HCT116 (cell line): Measurements from ENCODE around the gene LHX5. TPM values are rescaled to one million over a fixed set of nuclear protein-coding genes. Genes with fewer than 3 reads are reported as not detected.

Experiments
- ATAC-seq: fragments of 200-7000 bp; cut with Tn5 transposase; 2 replicates; pipeline ENCODE4 v1.9.1; 2020; ENCODE audit warnings: mild to moderate bottlenecking, moderate library complexity
- BruUV-seq: library from RNA; stranded (reverse); fragments of 400-500 nt; replicated peaks from 2 replicates; lab custom pipeline; 2021; lab: Mats Ljungman, UMichigan
- CTCF ChIA-PET: fragments of 300-600 bp; sonication (Branson Sonifier 250); formaldehyde crosslinking; loops from one replicate; lab custom pipeline; 2021; ENCODE audit warnings: antibody characterized with exemption; lab: Charles Lee
- POLR2A ChIA-PET: fragments of 300-600, 350-600 bp; sonication (Branson Sonifier 250); formaldehyde crosslinking; loops from one replicate; lab custom pipeline; 2021; ENCODE audit warnings: antibody characterized with exemption; lab: Charles Lee
- RAD21 ChIA-PET, 2 experiments: fragments of 300-600 bp; sonication (Branson Sonifier 250); formaldehyde crosslinking; loops; one replicate each; lab custom pipeline; 2023; ENCODE audit warnings: low total read pairs in 2 of 2; ENCODE audit not compliant: uncharacterized antibody in 2 of 2, unreplicated experiment in 2 of 2, low non-redundant PET in 1 of 2; lab: Charles Lee
- DNase-seq: peaks from one replicate; pipeline ENCODE4 v3.0.0-alpha.2; 2010; ENCODE audit warnings: low read depth, low spot score
- H2AFZ ChIP-seq: fragments of 200-600 bp; shearing (Covaris generic), sonication (generic); 2 replicates; pipeline ENCODE4 v1.6.1; 2017; ENCODE audit warnings: low read depth, mixed run types, mixed read lengths, antibody characterized with exemption, low read length; ENCODE audit not compliant: poor library complexity, severe bottlenecking
- H3K27ac ChIP-seq: 2 replicates; pipeline ENCODE4 v1.5.1; 2012; ENCODE audit warnings: low read depth, low read length
- H3K27me3 ChIP-seq: fragments of 200-600 bp; sonication (generic); 2 replicates; pipeline ENCODE4 v1.6.1; 2016; ENCODE audit warnings: mixed run types, low read length, mixed read lengths; ENCODE audit not compliant: insufficient read depth
- H3K36me3 ChIP-seq, 2 experiments: fragments of 200-500 bp in 1 of 2; fragments of 200-600 bp in 1 of 2; sonication (Bioruptor generic) in 1 of 2; sonication (generic) in 1 of 2; 2 replicates each; pipeline versions ENCODE4 v1.5.1 to v1.6.1; 2014 to 2016; ENCODE audit warnings: low read length in 2 of 2, inconsistent platforms in 1 of 2, mixed read lengths in 1 of 2, mixed run types in 1 of 2; ENCODE audit not compliant: insufficient read depth in 2 of 2, control insufficient read depth in 1 of 2
- H3K4me1 ChIP-seq, 2 experiments: fragments of 200-600 bp in 1 of 2; sonication (generic) in 1 of 2; 2 replicates each; pipeline versions ENCODE4 v1.5.1 to v1.6.1; 2012 to 2017; ENCODE audit warnings: low read length in 2 of 2, inconsistent platforms in 1 of 2, mild to moderate bottlenecking in 1 of 2, mixed read lengths in 1 of 2, mixed run types in 1 of 2, moderate library complexity in 1 of 2; ENCODE audit not compliant: insufficient read depth in 2 of 2, control insufficient read depth in 1 of 2
- H3K4me2 ChIP-seq: fragments of 200-600 bp; sonication (generic); 2 replicates; pipeline ENCODE4 v1.6.1; 2017; ENCODE audit warnings: mixed run types, low read length, mixed read lengths
- H3K4me3 ChIP-seq, 2 experiments: fragments of 200-600 bp in 1 of 2; sonication (generic) in 1 of 2; replicated peaks in 1 of 2; 2 replicates each; pipeline ENCODE4 v1.5.1; 2011 to 2016; ENCODE audit warnings: low read length in 2 of 2, control low read depth in 1 of 2, low read depth in 1 of 2, mild to moderate bottlenecking in 1 of 2, mixed read lengths in 1 of 2, mixed run types in 1 of 2
- H3K79me2 ChIP-seq: fragments of 200-600 bp; sonication (generic); 2 replicates; pipeline ENCODE4 v1.6.1; 2017; ENCODE audit warnings: mild to moderate bottlenecking, mixed run types, low read length, moderate library complexity, mixed read lengths; ENCODE audit not compliant: insufficient read depth
- H3K9ac ChIP-seq: fragments of 200-600 bp; sonication (generic); 2 replicates; pipeline ENCODE4 v1.6.1; 2016; ENCODE audit warnings: low read length, mixed read lengths
- H3K9me2 ChIP-seq: fragments of 200-600 bp; sonication (generic), shearing (Covaris generic); 2 replicates; pipeline ENCODE4 v1.6.1; 2017; ENCODE audit warnings: mixed run types, mild to moderate bottlenecking, moderate library complexity; ENCODE audit not compliant: insufficient read depth
- H3K9me3 ChIP-seq, 2 experiments: fragments of 200-500 bp in 1 of 2; fragments of 200-600 bp in 1 of 2; sonication (Bioruptor generic) in 1 of 2; sonication (generic) in 1 of 2; 2 replicates each; pipeline ENCODE4 v1.6.1; 2014 to 2017; ENCODE audit warnings: low read length in 2 of 2, mixed read lengths in 2 of 2, inconsistent platforms in 1 of 2, low read depth in 1 of 2, mild to moderate bottlenecking in 1 of 2, mixed run types in 1 of 2, moderate library complexity in 1 of 2; ENCODE audit not compliant: control insufficient read depth in 1 of 2, insufficient read depth in 1 of 2
- H4K20me1 ChIP-seq: fragments of 200-600 bp; sonication (generic), shearing (Covaris generic); 2 replicates; pipeline ENCODE4 v1.6.1; 2017; ENCODE audit warnings: mixed run types, mild to moderate bottlenecking, moderate library complexity; ENCODE audit not compliant: insufficient read depth
- CEBPB ChIP-seq: IDR thresholded peaks from 2 replicates; pipeline ENCODE4 v1.6.1; 2012; ENCODE audit warnings: low read depth
- EGR1 ChIP-seq: IDR thresholded peaks from 2 replicates; pipeline ENCODE4 v1.6.1; 2012; ENCODE audit warnings: low read depth
- EZH2phosphoT487 ChIP-seq: fragments of 200-600 bp; IDR thresholded peaks from 2 replicates; pipeline ENCODE4 v1.6.1; 2018; ENCODE audit warnings: antibody characterized with exemption, borderline replicate concordance
- POLR2AphosphoS5 ChIP-seq: IDR thresholded peaks from 2 replicates; pipeline ENCODE4 v1.6.1; 2011; ENCODE audit warnings: mild to moderate bottlenecking, low read depth, low read length, moderate library complexity
- SIN3A ChIP-seq: IDR thresholded peaks from 2 replicates; pipeline ENCODE4 v1.6.1; 2012; ENCODE audit warnings: low read depth
- SP1 ChIP-seq: IDR thresholded peaks from 2 replicates; pipeline ENCODE4 v1.6.1; 2012; ENCODE audit warnings: low read depth
- TCF7L2 ChIP-seq: IDR thresholded peaks from 2 replicates; pipeline ENCODE4 v1.7.0; 2011; ENCODE audit warnings: borderline replicate concordance, inconsistent platforms; ENCODE audit not compliant: insufficient read depth, insufficient read length; ENCODE audit errors: extremely low read depth
- YY1 ChIP-seq: IDR thresholded peaks from 2 replicates; pipeline ENCODE4 v1.6.1; 2011; ENCODE audit warnings: low read length, low read depth, moderate library complexity, mild to moderate bottlenecking; ENCODE audit not compliant: insufficient replicate concordance; ENCODE audit errors: extremely low read depth
- intact Hi-C: fragments of 100-400 bp; cut with micrococcal nuclease; formaldehyde crosslinking; loops from 2 replicates; pipeline ENCODE4 v1.10.0; 2022
- total RNA-seq: library from RNA; stranded (reverse); gene quantifications from one replicate; pipeline ENCODE4 v1.2.1, GENCODE V29; 2021; ENCODE audit not compliant: unreplicated experiment
- TF ChIP-seq, protein P1 (sequence below): IDR thresholded peaks from 2 replicates; pipeline ENCODE4 v1.6.1; 2012; ENCODE audit warnings: low read depth
- TF ChIP-seq, protein P2 (sequence below), 3 experiments: fragments of 200-600 bp in 1 of 3; sonication (generic) in 1 of 3; IDR thresholded peaks in 2 of 3; conservative IDR thresholded peaks in 1 of 3; 2 replicates each; pipeline ENCODE4 v1.5.1; 2012 to 2017; ENCODE audit warnings: low read depth in 2 of 3, low read length in 2 of 3, antibody characterized with exemption in 1 of 3, borderline replicate concordance in 1 of 3, control low read depth in 1 of 3, mild to moderate bottlenecking in 1 of 3, mixed read lengths in 1 of 3, mixed run types in 1 of 3, moderate library complexity in 1 of 3; ENCODE audit not compliant: insufficient read depth in 1 of 3
- TF ChIP-seq, protein P3 (sequence below): IDR thresholded peaks from 2 replicates; pipeline ENCODE4 v1.6.1; 2012

The LHX5 gene
- total RNA-seq, 1 experiment from 2014 or later, result 2.4 TPM

DNA sequence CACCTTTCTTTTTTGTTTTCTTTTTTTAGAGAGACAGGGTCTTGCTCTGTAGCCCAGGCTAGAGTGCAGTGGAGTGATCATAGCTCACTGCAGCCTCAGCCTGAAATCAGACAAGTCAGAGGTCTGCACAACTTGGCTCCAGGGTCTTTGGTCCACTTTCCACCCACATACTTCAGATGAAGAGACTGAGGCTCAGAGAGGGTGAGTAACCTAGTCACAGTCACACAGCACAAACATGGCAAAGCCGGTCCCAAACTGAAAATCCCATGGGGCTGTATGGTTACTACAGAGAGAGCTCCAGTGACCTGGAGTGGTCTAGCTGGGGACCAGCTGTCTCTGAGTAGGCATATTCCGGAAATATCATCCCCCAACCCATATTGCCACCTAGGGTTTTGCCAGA, 19.2 kb downstream of the LHX5 start (continued):
- TF ChIP-seq, protein P1, sequence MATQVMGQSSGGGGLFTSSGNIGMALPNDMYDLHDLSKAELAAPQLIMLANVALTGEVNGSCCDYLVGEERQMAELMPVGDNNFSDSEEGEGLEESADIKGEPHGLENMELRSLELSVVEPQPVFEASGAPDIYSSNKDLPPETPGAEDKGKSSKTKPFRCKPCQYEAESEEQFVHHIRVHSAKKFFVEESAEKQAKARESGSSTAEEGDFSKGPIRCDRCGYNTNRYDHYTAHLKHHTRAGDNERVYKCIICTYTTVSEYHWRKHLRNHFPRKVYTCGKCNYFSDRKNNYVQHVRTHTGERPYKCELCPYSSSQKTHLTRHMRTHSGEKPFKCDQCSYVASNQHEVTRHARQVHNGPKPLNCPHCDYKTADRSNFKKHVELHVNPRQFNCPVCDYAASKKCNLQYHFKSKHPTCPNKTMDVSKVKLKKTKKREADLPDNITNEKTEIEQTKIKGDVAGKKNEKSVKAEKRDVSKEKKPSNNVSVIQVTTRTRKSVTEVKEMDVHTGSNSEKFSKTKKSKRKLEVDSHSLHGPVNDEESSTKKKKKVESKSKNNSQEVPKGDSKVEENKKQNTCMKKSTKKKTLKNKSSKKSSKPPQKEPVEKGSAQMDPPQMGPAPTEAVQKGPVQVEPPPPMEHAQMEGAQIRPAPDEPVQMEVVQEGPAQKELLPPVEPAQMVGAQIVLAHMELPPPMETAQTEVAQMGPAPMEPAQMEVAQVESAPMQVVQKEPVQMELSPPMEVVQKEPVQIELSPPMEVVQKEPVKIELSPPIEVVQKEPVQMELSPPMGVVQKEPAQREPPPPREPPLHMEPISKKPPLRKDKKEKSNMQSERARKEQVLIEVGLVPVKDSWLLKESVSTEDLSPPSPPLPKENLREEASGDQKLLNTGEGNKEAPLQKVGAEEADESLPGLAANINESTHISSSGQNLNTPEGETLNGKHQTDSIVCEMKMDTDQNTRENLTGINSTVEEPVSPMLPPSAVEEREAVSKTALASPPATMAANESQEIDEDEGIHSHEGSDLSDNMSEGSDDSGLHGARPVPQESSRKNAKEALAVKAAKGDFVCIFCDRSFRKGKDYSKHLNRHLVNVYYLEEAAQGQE, result no peak
- TF ChIP-seq, protein P2, sequence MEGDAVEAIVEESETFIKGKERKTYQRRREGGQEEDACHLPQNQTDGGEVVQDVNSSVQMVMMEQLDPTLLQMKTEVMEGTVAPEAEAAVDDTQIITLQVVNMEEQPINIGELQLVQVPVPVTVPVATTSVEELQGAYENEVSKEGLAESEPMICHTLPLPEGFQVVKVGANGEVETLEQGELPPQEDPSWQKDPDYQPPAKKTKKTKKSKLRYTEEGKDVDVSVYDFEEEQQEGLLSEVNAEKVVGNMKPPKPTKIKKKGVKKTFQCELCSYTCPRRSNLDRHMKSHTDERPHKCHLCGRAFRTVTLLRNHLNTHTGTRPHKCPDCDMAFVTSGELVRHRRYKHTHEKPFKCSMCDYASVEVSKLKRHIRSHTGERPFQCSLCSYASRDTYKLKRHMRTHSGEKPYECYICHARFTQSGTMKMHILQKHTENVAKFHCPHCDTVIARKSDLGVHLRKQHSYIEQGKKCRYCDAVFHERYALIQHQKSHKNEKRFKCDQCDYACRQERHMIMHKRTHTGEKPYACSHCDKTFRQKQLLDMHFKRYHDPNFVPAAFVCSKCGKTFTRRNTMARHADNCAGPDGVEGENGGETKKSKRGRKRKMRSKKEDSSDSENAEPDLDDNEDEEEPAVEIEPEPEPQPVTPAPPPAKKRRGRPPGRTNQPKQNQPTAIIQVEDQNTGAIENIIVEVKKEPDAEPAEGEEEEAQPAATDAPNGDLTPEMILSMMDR (IDR thresholded peaks at IDR 0.05 in 2 of 3, conservative IDR thresholded peaks at IDR 0.05 in 1 of 3; ENCODE audit: borderline replicate concordance in 1 of 3, insufficient read depth in 1 of 3, low read depth in 2 of 3, low read length in 2 of 3), result no peak
- no peak for TF ChIP-seq SP1

DNA sequence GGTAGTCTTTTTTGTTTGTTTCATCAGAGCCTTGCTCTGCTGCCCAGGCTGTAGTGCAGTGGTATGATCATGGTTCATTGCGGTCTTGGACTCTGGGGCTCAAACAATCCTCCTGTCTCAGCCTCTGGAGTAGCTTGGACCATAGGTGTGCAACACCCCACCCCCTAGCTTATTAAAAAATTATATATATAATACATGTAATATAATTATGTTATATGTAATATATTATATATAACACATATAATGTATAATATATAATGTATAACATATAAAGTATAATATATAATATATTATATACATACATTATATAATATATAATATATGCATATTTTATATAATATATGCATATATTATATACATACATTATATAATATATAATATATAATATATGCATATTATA, 21.8 kb downstream of the LHX5 start:
- H3K9ac ChIP-seq, result no peak overlapping the region
- ChIA-PET RAD21 (no interaction called here), POLR2A (no interaction called here), CTCF (interaction anchor here (1.0 to 1.5 kb wide), 2 partner anchors 12 to 24 kb away, joined by 3 to 6 read pairs; no protein-coding TSS in a partner anchor)
- no peak overlapping the region for H3K4me3 ChIP-seq
- no peaks in the 10 kb centered on the region for H3K36me3 ChIP-seq
- intact Hi-C loops, result no loop called here
- no peaks in the 10 kb centered on the region for H3K4me1 ChIP-seq
- no peak overlapping the region for H3K4me2 ChIP-seq
- no TSS peak for BruUV-seq
- no peaks in the 10 kb centered on the region for H3K9me3 ChIP-seq
- no peaks in the 10 kb centered on the region for H3K79me2 ChIP-seq
- peaks cover 9% of the 10 kb centered on the region; the same call in 1 of the 2 replicates for H3K27me3 ChIP-seq
- DNase-seq (no peak), ATAC-seq (no peak)
- H3K27ac ChIP-seq, result no peak overlapping the region
- H2AFZ ChIP-seq, result no peak overlapping the region
- H4K20me1 ChIP-seq, result no peaks in the 10 kb centered on the region
- H3K9me2 ChIP-seq, result no peaks in the 10 kb centered on the region
- TF ChIP-seq, protein P1, result no peak
- no peak for TF ChIP-seq EGR1
- TF ChIP-seq, protein P3, sequence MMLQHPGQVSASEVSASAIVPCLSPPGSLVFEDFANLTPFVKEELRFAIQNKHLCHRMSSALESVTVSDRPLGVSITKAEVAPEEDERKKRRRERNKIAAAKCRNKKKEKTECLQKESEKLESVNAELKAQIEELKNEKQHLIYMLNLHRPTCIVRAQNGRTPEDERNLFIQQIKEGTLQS, result no peak
- no peak for TF ChIP-seq SIN3A
- no peak for TF ChIP-seq TCF7L2
- TF ChIP-seq CEBPB, result no peak
- no peak for TF ChIP-seq EZH2phosphoT487
- TF ChIP-seq YY1, result no peak
- TF ChIP-seq POLR2AphosphoS5, result no peak
- TF ChIP-seq, protein P2 (IDR thresholded peaks at IDR 0.05 in 2 of 3, conservative IDR thresholded peaks at IDR 0.05 in 1 of 3; ENCODE audit: borderline replicate concordance in 1 of 3, insufficient read depth in 1 of 3, low read depth in 2 of 3, low read length in 2 of 3), result no peak
